ENCODE data around the gene SBNO2. TPM values are rescaled to one million over a fixed set of nuclear protein-coding genes. Genes with fewer than 3 reads are reported as not detected.

SBNO2 gene
- total RNA-seq, 1 donor from 2014 or later: 3.3 TPM

GRCh38 chr19:1097810-1098176 lies 76.3 kb downstream of the SBNO2 start:
- Mint-ChIP-seq H3K4me1 (peaks cover 33% of the 10 kb centered on the region), H3K4me3 (peak overlapping the region; percentile 34), H3K36me3 (no peaks in the 10 kb centered on the region), H3K27ac (peak overlapping the region; percentile 51), H3K9me3 (no peaks in the 10 kb centered on the region), H3K27me3 (ENCODE audit: insufficient read depth, low read depth) (peaks cover 8% of the 10 kb centered on the region)
- no peaks in the 10 kb centered on the region for H3K9me3 ChIP-seq (ENCODE audit: low read depth)
- H3K36me3 ChIP-seq: no peaks in the 10 kb centered on the region
- no peak overlapping the region for H3K4me3 ChIP-seq
- H4K20me1 ChIP-seq (ENCODE audit: low read depth): peaks cover 22% of the 10 kb centered on the region
- H3F3A ChIP-seq (ENCODE audit: low read depth): peaks cover 15% of the 10 kb centered on the region
- no peak overlapping the region for H3K9ac ChIP-seq
- H3K27ac ChIP-seq: no peak overlapping the region
- DNase-seq (ENCODE audit: low spot score): no peak
- no peak overlapping the region for H3K4me2 ChIP-seq
- peaks cover 4% of the 10 kb centered on the region for H3K4me1 ChIP-seq
- peaks cover 23% of the 10 kb centered on the region for H3K79me2 ChIP-seq (ENCODE audit: low read depth)
- no peak for TF ChIP-seq EZH2 (IDR thresholded peaks at IDR 0.05)
- no peak for TF ChIP-seq CTCF (IDR thresholded peaks at IDR 0.05)
- no peak for TF ChIP-seq EZH2phosphoT487 (IDR thresholded peaks at IDR 0.05)
- H2AFZ ChIP-seq (replicated peaks): no peak overlapping the region
- no peaks in the 10 kb centered on the region for H3K27me3 ChIP-seq

- peak within 1 kb of the TSS; percentile 95 for H3K4me3 Mint-ChIP-seq
- Histone ChIP-seq H3K36me3 (no peaks in the 10 kb centered on the region), H3F3A (ENCODE audit: low read depth) (no peaks in the 10 kb centered on the region), H3K4me1 (peaks cover 4% of the 10 kb centered on the region), H3K4me3 (peak within 1 kb of the TSS; percentile 79), H3K27ac (no peak within 1 kb of the TSS), H3K27me3 (no peaks in the 10 kb centered on the region), H3K4me2 (peak within 1 kb of the TSS; percentile 94), H3K79me2 (ENCODE audit: low read depth) (peaks cover 26% of the 10 kb centered on the region), H3K9ac (peak within 1 kb of the TSS; percentile 92), H2AFZ (replicated peaks) (peak within 1 kb of the TSS; percentile 14), H3K9me3 (ENCODE audit: low read depth) (no peaks in the 10 kb centered on the region), H4K20me1 (ENCODE audit: low read depth) (peaks cover 22% of the 10 kb centered on the region)
- H3K4me1 Mint-ChIP-seq: peaks cover 20% of the 10 kb centered on the region
- H3K27me3 Mint-ChIP-seq (ENCODE audit: insufficient read depth, low read depth): peaks cover 8% of the 10 kb centered on the region
- no peaks in the 10 kb centered on the region for H3K9me3 Mint-ChIP-seq
- H3K36me3 Mint-ChIP-seq: no peaks in the 10 kb centered on the region
- TF ChIP-seq EZH2 (IDR thresholded peaks at IDR 0.05): no peak
- TF ChIP-seq EZH2phosphoT487 (IDR thresholded peaks at IDR 0.05): no peak
- peak within 1 kb of the TSS; percentile 94 for H3K27ac Mint-ChIP-seq
- DNase-seq (ENCODE audit: low spot score): peak; percentile 99
These were observed 78.9 kb downstream of the SBNO2 start, which contains the start of gene POLR2E for GRCh38 chr19:1094978-1095701. Gene POLR2E, minus strand, starts transcription at chr19:1095375. Its CDS starts 60 bp downstream, at chr19:1095315.

- Histone ChIP-seq H2AFZ (replicated peaks) (no peak overlapping the region), H3F3A (ENCODE audit: low read depth) (no peaks in the 10 kb centered on the region), H3K4me3 (peak overlapping the region; percentile 79), H3K27ac (no peak overlapping the region), H3K4me1 (peaks cover 4% of the 10 kb centered on the region), H4K20me1 (ENCODE audit: low read depth) (peaks cover 22% of the 10 kb centered on the region), H3K79me2 (ENCODE audit: low read depth) (peaks cover 26% of the 10 kb centered on the region), H3K4me2 (peak overlapping the region; percentile 94), H3K9me3 (ENCODE audit: low read depth) (no peaks in the 10 kb centered on the region), H3K36me3 (no peaks in the 10 kb centered on the region), H3K9ac (peak overlapping the region; percentile 92), H3K27me3 (no peaks in the 10 kb centered on the region)
- H3K36me3 Mint-ChIP-seq: no peaks in the 10 kb centered on the region
- no peak for TF ChIP-seq EZH2phosphoT487 (IDR thresholded peaks at IDR 0.05)
- DNase-seq (ENCODE audit: low spot score): no peak
- H3K4me1 Mint-ChIP-seq: peaks cover 20% of the 10 kb centered on the region
- H3K27ac Mint-ChIP-seq: no peak overlapping the region
- H3K9me3 Mint-ChIP-seq: no peaks in the 10 kb centered on the region
- peak overlapping the region; percentile 95 for H3K4me3 Mint-ChIP-seq
- peaks cover 8% of the 10 kb centered on the region for H3K27me3 Mint-ChIP-seq (ENCODE audit: insufficient read depth, low read depth)
These were observed 79.5 kb downstream of the SBNO2 start for GRCh38 chr19:1094655-1094977.

GRCh38 chr19:1093811-1094553 lies 80.1 kb downstream of the SBNO2 start:
- Histone ChIP-seq H3K27me3 (no peaks in the 10 kb centered on the region), H3K27ac (no peak overlapping the region), H3F3A (ENCODE audit: low read depth) (no peaks in the 10 kb centered on the region), H3K4me1 (peaks cover 4% of the 10 kb centered on the region), H3K9ac (peak overlapping the region; percentile 92), H3K4me2 (peak overlapping the region; percentile 94), H3K4me3 (peak overlapping the region; percentile 79), H2AFZ (replicated peaks) (no peak overlapping the region), H3K79me2 (ENCODE audit: low read depth) (peaks cover 26% of the 10 kb centered on the region), H3K36me3 (no peaks in the 10 kb centered on the region), H3K9me3 (ENCODE audit: low read depth) (no peaks in the 10 kb centered on the region), H4K20me1 (ENCODE audit: low read depth) (peaks cover 22% of the 10 kb centered on the region)
- Mint-ChIP-seq H3K4me3 (peak overlapping the region; percentile 95), H3K27me3 (ENCODE audit: insufficient read depth, low read depth) (peaks cover 9% of the 10 kb centered on the region), H3K4me1 (peaks cover 20% of the 10 kb centered on the region), H3K9me3 (no peaks in the 10 kb centered on the region), H3K36me3 (no peaks in the 10 kb centered on the region), H3K27ac (no peak overlapping the region)
- TF ChIP-seq CTCF (IDR thresholded peaks at IDR 0.05) (no peak), EZH2phosphoT487 (IDR thresholded peaks at IDR 0.05) (no peak), EZH2 (IDR thresholded peaks at IDR 0.05) (no peak)
- no peak for DNase-seq (ENCODE audit: low spot score)

All from neural progenitor cell (in vitro differentiated cells).